ENCODE measurements around the gene OARD1. TPM values are rescaled to one million over a fixed set of nuclear protein-coding genes. Genes with fewer than 3 reads are reported as not detected.

OARD1 gene
- total and polyA plus RNA-seq, 10 of the 15 experiments (the other 5 are each of a cell fraction or from before 2014, with no cell fraction given): 19.0 to 63.5 (median 43.6) TPM

GRCh38 chr6:41073968-41074691 is 2.0 kb upstream of the OARD1 start (continued):
- TF ChIP-seq KAT2A (conservative IDR thresholded peaks at IDR 0.05; ENCODE audit: control insufficient read depth, low read depth, low read length): no peak
- TF ChIP-seq NFXL1 (IDR thresholded peaks at IDR 0.05; ENCODE audit: borderline replicate concordance): no peak
- no peak for TF ChIP-seq ETV6 (conservative IDR thresholded peaks at IDR 0.05 in 1 of 2, IDR thresholded peaks at IDR 0.05 in 1 of 2; ENCODE audit: borderline replicate concordance in 1 of 2, low read depth in 1 of 2)
- no peak for TF ChIP-seq ZNF274 (IDR thresholded peaks at IDR 0.05; ENCODE audit: insufficient read depth, insufficient read length)
- TF ChIP-seq EP300 (IDR thresholded peaks at IDR 0.05; ENCODE audit: borderline replicate concordance in 1 of 2, control insufficient read depth in 1 of 2, low read depth in 2 of 2, low read length in 2 of 2): 0 out of 4 replicates have a peak, but pooled peaks of 1 of the 2 experiments have one; percentile 13
- TF ChIP-seq, protein P1, sequence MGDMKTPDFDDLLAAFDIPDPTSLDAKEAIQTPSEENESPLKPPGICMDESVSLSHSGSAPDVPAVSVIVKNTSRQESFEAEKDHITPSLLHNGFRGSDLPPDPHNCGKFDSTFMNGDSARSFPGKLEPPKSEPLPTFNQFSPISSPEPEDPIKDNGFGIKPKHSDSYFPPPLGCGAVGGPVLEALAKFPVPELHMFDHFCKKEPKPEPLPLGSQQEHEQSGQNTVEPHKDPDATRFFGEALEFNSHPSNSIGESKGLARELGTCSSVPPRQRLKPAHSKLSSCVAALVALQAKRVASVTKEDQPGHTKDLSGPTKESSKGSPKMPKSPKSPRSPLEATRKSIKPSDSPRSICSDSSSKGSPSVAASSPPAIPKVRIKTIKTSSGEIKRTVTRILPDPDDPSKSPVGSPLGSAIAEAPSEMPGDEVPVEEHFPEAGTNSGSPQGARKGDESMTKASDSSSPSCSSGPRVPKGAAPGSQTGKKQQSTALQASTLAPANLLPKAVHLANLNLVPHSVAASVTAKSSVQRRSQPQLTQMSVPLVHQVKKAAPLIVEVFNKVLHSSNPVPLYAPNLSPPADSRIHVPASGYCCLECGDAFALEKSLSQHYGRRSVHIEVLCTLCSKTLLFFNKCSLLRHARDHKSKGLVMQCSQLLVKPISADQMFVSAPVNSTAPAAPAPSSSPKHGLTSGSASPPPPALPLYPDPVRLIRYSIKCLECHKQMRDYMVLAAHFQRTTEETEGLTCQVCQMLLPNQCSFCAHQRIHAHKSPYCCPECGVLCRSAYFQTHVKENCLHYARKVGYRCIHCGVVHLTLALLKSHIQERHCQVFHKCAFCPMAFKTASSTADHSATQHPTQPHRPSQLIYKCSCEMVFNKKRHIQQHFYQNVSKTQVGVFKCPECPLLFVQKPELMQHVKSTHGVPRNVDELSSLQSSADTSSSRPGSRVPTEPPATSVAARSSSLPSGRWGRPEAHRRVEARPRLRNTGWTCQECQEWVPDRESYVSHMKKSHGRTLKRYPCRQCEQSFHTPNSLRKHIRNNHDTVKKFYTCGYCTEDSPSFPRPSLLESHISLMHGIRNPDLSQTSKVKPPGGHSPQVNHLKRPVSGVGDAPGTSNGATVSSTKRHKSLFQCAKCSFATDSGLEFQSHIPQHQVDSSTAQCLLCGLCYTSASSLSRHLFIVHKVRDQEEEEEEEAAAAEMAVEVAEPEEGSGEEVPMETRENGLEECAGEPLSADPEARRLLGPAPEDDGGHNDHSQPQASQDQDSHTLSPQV (IDR thresholded peaks at IDR 0.05): no peak
- no peak for TF ChIP-seq TCF3 (IDR thresholded peaks at IDR 0.05; ENCODE audit: borderline replicate concordance, insufficient read depth, low read depth, low read length)
- TF ChIP-seq CHD1 (IDR thresholded peaks at IDR 0.05; ENCODE audit: low read depth, low read length): peak; percentile 87; the same call in 1 of the 2 replicates
- no peak for TF ChIP-seq SKIL (IDR thresholded peaks at IDR 0.05; ENCODE audit: low read depth, poor library complexity, severe bottlenecking)
- TF ChIP-seq NBN (IDR thresholded peaks at IDR 0.05): no peak
- TF ChIP-seq MXI1 (IDR thresholded peaks at IDR 0.05; ENCODE audit: low read depth, low read length): 0 out of 2 replicates have a peak, but pooled peaks have one; percentile 42
- no peak for TF ChIP-seq JUND (IDR thresholded peaks at IDR 0.05; ENCODE audit: low read depth, low read length)
- no peak for TF ChIP-seq SRF (IDR thresholded peaks at IDR 0.05; ENCODE audit: low read depth in 2 of 2, low read length in 2 of 2)
- no peak for TF ChIP-seq ZBTB11 (CRISPR knock-in tag; IDR thresholded peaks at IDR 0.05)
- TF ChIP-seq SMC3 (IDR thresholded peaks at IDR 0.05; ENCODE audit: borderline replicate concordance, low read length): no peak
- TF ChIP-seq HDAC2 (IDR thresholded peaks at IDR 0.05): no peak
- no peak for TF ChIP-seq HCFC1 (IDR thresholded peaks at IDR 0.05; ENCODE audit: low read length)
- TF ChIP-seq TCF12 (IDR thresholded peaks at IDR 0.05; ENCODE audit: low read depth, low read length): no peak

Measured in GM12878 (cell line).